B cell (primary cell): ENCODE measurements around the gene SLC38A6. TPM values are rescaled to one million over a fixed set of nuclear protein-coding genes. Genes with fewer than 3 reads are reported as not detected.

Source experiments
- ATAC-seq: fragments of 200-7000 bp; cut with Tn5 transposase; one replicate; pipeline ENCODE4 v1.10.0; 2021; ENCODE audit warnings: low read depth, mild to moderate bottlenecking, moderate number of reproducible peaks, moderate library complexity
- CTCF ChIA-PET: fragments of 350-600 bp; sonication (Branson Sonifier 250); formaldehyde crosslinking; loops from one replicate; lab custom pipeline; 2021; ENCODE audit warnings: antibody characterized with exemption, inconsistent platforms; lab: Charles Lee
- POLR2A ChIA-PET: fragments of 350-600 bp; sonication (Branson Sonifier 250); formaldehyde crosslinking; loops from one replicate; lab custom pipeline; 2021; ENCODE audit warnings: antibody characterized with exemption; lab: Charles Lee
- DNase-seq: peaks from one replicate; pipeline ENCODE4 v3.0.0; 2013
- H2AFZ ChIP-seq: 2 replicates; pipeline ENCODE4 v1.6.1; 2012; ENCODE audit warnings: mild to moderate bottlenecking, low read depth, low read length; ENCODE audit not compliant: insufficient read depth, poor library complexity, severe bottlenecking
- H3K27ac ChIP-seq, 2 donors: 1 replicate in 1 of 2; 2 replicates in 1 of 2; pipeline ENCODE4 v1.5.1; 2012 to 2013; ENCODE audit warnings: low read length in 2 of 2, mild to moderate bottlenecking in 2 of 2, moderate library complexity in 1 of 2
- H3K27me3 ChIP-seq, 4 experiments: fragments of 200-600 bp in 1 of 4; sonication (generic) in 1 of 4; replicated peaks in 1 of 4; 1 replicate in 2 of 4; 2 replicates in 2 of 4; pipeline versions ENCODE4 v1.6.1 to v1.7.0; 2013 to 2016; ENCODE audit warnings: low read length in 3 of 4, mild to moderate bottlenecking in 2 of 4, mixed read lengths in 1 of 4, moderate library complexity in 1 of 4; ENCODE audit not compliant: insufficient read depth in 4 of 4, control insufficient read depth in 3 of 4; ENCODE audit errors: control extremely low read depth in 1 of 4
- H3K36me3 ChIP-seq, 2 experiments: replicated peaks in 1 of 2; 1 replicate in 1 of 2; 2 replicates in 1 of 2; pipeline versions ENCODE4 v1.6.1 to v1.7.1; 2013; ENCODE audit warnings: low read length in 1 of 2; ENCODE audit not compliant: insufficient read depth in 2 of 2, control insufficient read depth in 1 of 2; ENCODE audit errors: control extremely low read depth in 1 of 2, extremely low read depth in 1 of 2
- H3K4me1 ChIP-seq, 2 donors: fragments of 200-600 bp in 1 of 2; sonication (generic) in 1 of 2; 1 replicate in 1 of 2; 2 replicates in 1 of 2; pipeline versions ENCODE4 v1.5.1 to v1.6.1; 2013 to 2017; ENCODE audit warnings: low read length in 2 of 2; ENCODE audit not compliant: control insufficient read depth in 2 of 2, insufficient read depth in 2 of 2
- H3K4me2 ChIP-seq: replicated peaks from 2 replicates; pipeline ENCODE3; 2012; ENCODE audit warnings: mild to moderate bottlenecking, low read depth, low read length; ENCODE audit not compliant: poor library complexity, severe bottlenecking
- H3K4me3 ChIP-seq, 5 experiments: fragments of 200-600 bp in 1 of 5; sonication (generic) in 1 of 5; 1 replicate in 3 of 5; 2 replicates in 2 of 5; pipeline versions ENCODE4 v1.5.1 to v1.7.0; 2011 to 2016; ENCODE audit warnings: low read length in 4 of 5, mild to moderate bottlenecking in 4 of 5, low read depth in 2 of 5, control low read depth in 1 of 5, moderate library complexity in 1 of 5; ENCODE audit not compliant: insufficient read depth in 1 of 5; ENCODE audit errors: control extremely low read depth in 1 of 5, extremely low read depth in 1 of 5
- H3K79me2 ChIP-seq: fragments of 200-600 bp; sonication (generic); one replicate; pipeline ENCODE4 v1.6.0; 2016; ENCODE audit warnings: low read length; ENCODE audit not compliant: control insufficient read depth, insufficient read depth
- H3K9ac ChIP-seq: fragments of 200-600 bp; sonication (generic); 2 replicates; pipeline ENCODE4 v1.6.1; 2017; ENCODE audit warnings: mild to moderate bottlenecking, low read length, moderate library complexity
- H3K9me3 ChIP-seq, 3 donors: one replicate each; pipeline versions ENCODE4 v1.6.1 to v1.7.1; 2013; ENCODE audit warnings: low read length in 2 of 3; ENCODE audit not compliant: control insufficient read depth in 2 of 3, insufficient read depth in 1 of 3; ENCODE audit errors: control extremely low read depth in 1 of 3
- H4K20me1 ChIP-seq: 2 replicates; pipeline ENCODE4 v1.6.0; 2012; ENCODE audit warnings: mild to moderate bottlenecking, low read length; ENCODE audit not compliant: insufficient read depth, control insufficient read depth, poor library complexity, severe bottlenecking
- H3K27ac Mint-ChIP-seq: one replicate; pipeline ENCODE4 v1.8.0; 2021; ENCODE audit warnings: mixed read lengths
- H3K27me3 Mint-ChIP-seq: one replicate; pipeline ENCODE4 v1.8.0; 2021; ENCODE audit warnings: mixed read lengths
- H3K4me1 Mint-ChIP-seq: one replicate; pipeline ENCODE4 v1.8.0; 2021; ENCODE audit warnings: mixed read lengths
- H3K4me3 Mint-ChIP-seq: one replicate; pipeline ENCODE4 v1.8.0; 2021; ENCODE audit warnings: mixed read lengths
- H3K9me3 Mint-ChIP-seq: one replicate; pipeline ENCODE4 v1.8.0; 2022; ENCODE audit warnings: mixed read lengths; ENCODE audit not compliant: insufficient read depth
- CTCF ChIP-seq: fragments of 200-600 bp; IDR thresholded peaks from one replicate; pipeline ENCODE4 v1.8.0; 2022; ENCODE audit warnings: antibody characterized with exemption, mild to moderate bottlenecking
- EZH2 ChIP-seq: IDR thresholded peaks from 2 replicates; pipeline ENCODE4 v1.6.1; 2012; ENCODE audit warnings: borderline replicate concordance, low read depth, mild to moderate bottlenecking, moderate library complexity, low read length; ENCODE audit not compliant: insufficient read depth, poor library complexity, severe bottlenecking
- WGBS: methylation state at CpG from one replicate; pipeline ENCODE4 v1.1.5; 2013; ENCODE audit warnings: missing lambda C conversion rate; ENCODE audit not compliant: insufficient coverage; 5-methylcytosine and 5-hydroxymethylcytosine counted together
- intact Hi-C: fragments of 100-400 bp; cut with micrococcal nuclease; formaldehyde crosslinking; loops from one replicate; pipeline ENCODE4 v1.10.0; 2022
- polyA plus RNA-seq: library from polyadenylated mRNA; depleted of rRNA; stranded (reverse); fragments of >200 nt; gene quantifications from 2 replicates; pipeline ENCODE4 v1.2.3, GENCODE V29; 2012
- total RNA-seq, 2 donors: library from RNA; stranded (reverse); fragments of 120-200 nt in 1 of 2; gene quantifications; 1 replicate in 1 of 2; 2 replicates in 1 of 2; pipeline versions ENCODE4 v1.2.3 to v1.2.4, GENCODE V29; 2013 to 2022

Gene SLC38A6
- total and polyA plus RNA-seq, 2 donors (not counting 1 experiment from before 2014, with no cell fraction given) = 6.4 to 15.9 TPM

DNA sequence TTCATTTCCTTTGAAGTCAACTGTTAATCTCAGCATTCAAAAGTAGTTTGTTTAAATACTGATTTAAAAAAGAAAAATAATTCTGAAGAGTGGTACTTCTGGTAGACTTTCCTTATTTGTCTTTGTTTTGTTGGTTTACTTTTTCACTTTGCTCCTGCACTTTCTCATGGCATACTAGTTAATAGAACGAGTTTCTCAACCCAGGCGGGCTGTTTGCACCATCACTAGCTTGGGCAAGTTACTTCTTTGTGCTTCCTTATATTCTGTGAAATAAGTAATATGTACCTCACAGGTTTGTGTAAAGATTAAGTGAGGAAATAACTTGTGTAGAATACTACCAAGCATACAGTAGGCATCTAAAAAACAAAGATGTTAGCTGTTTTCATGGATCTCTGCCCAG is 45.5 kb downstream of the SLC38A6 start:
- no peaks in the 10 kb centered on the region for H3K27me3 Mint-ChIP-seq
- WGBS = no CpG with 5 or more reads among the region's 2 CpGs
- TF ChIP-seq CTCF = no peak
- no peak for TF ChIP-seq EZH2
- Histone ChIP-seq H3K9ac (no peak overlapping the region), H3K9me3 (no peaks in the 10 kb centered on the region), H4K20me1 (no peaks in the 10 kb centered on the region), H3K79me2 (no peaks in the 10 kb centered on the region), H3K4me2 (no peak overlapping the region), H2AFZ (no peak overlapping the region), H3K4me1 (no peaks in the 10 kb centered on the region), H3K4me3 (no peak overlapping the region), H3K27ac (no peak overlapping the region), H3K36me3 (no peaks in the 10 kb centered on the region), H3K27me3 (no peaks in the 10 kb centered on the region)
- POLR2A ChIA-PET = no interaction called here
- ATAC-seq (no peak), DNase-seq (no peak)
- peaks cover 3% of the 10 kb centered on the region for H3K4me1 Mint-ChIP-seq
- H3K27ac Mint-ChIP-seq = no peak overlapping the region
- CTCF ChIA-PET = interaction anchor here (0.8 to 5.7 kb wide), 12 partner anchors 8 to 677 kb away, joined by 3 to 126 read pairs (median 5); no protein-coding TSS in a partner anchor
- intact Hi-C loops = no loop called here
- H3K9me3 Mint-ChIP-seq = no peaks in the 10 kb centered on the region
- H3K4me3 Mint-ChIP-seq = no peak overlapping the region

GRCh38 chr14:61031026-61031425 is 50.0 kb downstream of the SLC38A6 start:
- Histone ChIP-seq H3K4me2 (no peak overlapping the region), H3K9ac (no peak overlapping the region)

More at GRCh38 chr14:61031026-61031425, 50.0 kb downstream of the SLC38A6 start:
- H3K79me2 ChIP-seq = no peaks in the 10 kb centered on the region
- no peaks in the 10 kb centered on the region for H4K20me1 ChIP-seq
- Mint-ChIP-seq H3K4me3 (no peak overlapping the region), H3K4me1 (peaks cover 16% of the 10 kb centered on the region), H3K9me3 (no peaks in the 10 kb centered on the region), H3K27ac (no peak overlapping the region), H3K27me3 (no peaks in the 10 kb centered on the region)
- H3K9me3 ChIP-seq = no peaks in the 10 kb centered on the region
- H3K4me3 ChIP-seq = no peak overlapping the region
- peaks cover 9 to 10% of the 10 kb centered on the region in 2 donors for H3K4me1 ChIP-seq
- POLR2A ChIA-PET = no interaction called here
- ATAC-seq (no peak), DNase-seq (no peak)
- no peak for TF ChIP-seq EZH2
- TF ChIP-seq CTCF = no peak
- no peak overlapping the region for H2AFZ ChIP-seq
- intact Hi-C loops = no loop called here
- H3K36me3 ChIP-seq = no peaks in the 10 kb centered on the region
- H3K27me3 ChIP-seq = no peaks in the 10 kb centered on the region
- CTCF ChIA-PET = interaction anchor here (1.1 kb wide), 1 partner anchor 407 kb away, joined by 3 read pairs; no protein-coding TSS in a partner anchor
- H3K27ac ChIP-seq = no peak overlapping the region
